Mesenteric fat pad (tissue), 1 donor: ENCODE data around the gene LONP2. TPM values are rescaled to one million over a fixed set of nuclear protein-coding genes. Genes with fewer than 3 reads are reported as not detected.
"Not testable (repeated sequence)": the region's sequence is repeated elsewhere in the genome, so short reads cannot be mapped to it uniquely, and the experiment has no call there.

Experiments used
- DNase-seq: peaks from one replicate; pipeline ENCODE4 v3.0.0-alpha.2; 2020; ENCODE audit warnings: low spot score
- total RNA-seq: library from RNA; stranded (reverse); fragmentation: NEBNext Ultra II Directional; extraction: Animal tissue kit (Norgen Biotek cat#: 25700); gene quantifications from one replicate; pipeline ENCODE4 v1.2.1, GENCODE V29; 2021
- donor health status: DM: yes; HTN: yes; CAD: no.

The LONP2 gene
- total RNA-seq, 1 donor from 2014 or later = 67.0 TPM

DNA sequence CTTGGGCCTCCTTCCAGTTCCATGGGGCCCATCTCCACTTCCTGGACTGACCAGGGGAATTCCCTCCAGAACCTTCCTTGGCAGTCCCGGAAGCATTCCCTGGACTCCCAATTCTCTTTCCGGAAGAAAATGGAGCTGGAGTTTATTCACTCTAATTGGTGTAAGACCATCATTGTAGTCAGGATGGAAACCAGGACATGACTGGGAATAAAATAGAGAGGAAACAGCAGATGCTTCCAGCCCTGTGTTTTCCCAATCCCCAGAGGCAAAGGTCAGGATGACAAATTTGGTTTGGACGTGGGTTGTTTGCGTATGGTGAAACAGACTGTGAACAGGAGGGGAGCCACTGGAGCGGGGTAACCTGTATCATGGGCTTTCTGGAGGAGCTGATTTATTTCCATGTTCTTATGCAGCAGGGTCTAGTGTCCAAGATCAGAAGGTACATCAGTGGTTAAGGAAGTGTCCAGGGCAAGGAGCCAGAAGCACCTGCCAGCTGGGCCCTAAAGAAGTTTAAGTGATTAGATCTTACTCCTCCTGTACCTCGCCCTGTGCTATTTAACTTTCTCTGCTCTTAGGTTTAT, 8.5 kb upstream of the LONP2 start:
- no peak for DNase-seq

DNA sequence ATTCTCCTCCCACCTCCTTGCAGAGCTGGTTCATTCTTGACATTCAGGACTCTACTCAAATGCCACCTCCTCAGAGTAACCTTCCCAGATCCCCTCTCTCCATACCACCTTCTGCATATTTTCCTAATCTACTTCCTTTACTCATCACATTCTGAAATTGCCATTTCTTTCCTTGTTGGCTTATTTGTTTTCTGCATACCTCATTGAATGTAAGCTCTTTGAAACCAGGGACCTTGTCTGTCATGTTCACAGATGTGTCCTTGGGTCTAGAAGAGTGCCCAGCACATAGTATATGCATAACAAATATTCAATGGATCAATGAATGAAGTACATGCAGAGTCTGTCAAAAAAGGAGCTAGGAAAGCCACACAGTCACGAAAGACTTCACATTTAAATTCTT, 7.8 kb upstream of the LONP2 start:
- DNase-seq = no peak

DNA sequence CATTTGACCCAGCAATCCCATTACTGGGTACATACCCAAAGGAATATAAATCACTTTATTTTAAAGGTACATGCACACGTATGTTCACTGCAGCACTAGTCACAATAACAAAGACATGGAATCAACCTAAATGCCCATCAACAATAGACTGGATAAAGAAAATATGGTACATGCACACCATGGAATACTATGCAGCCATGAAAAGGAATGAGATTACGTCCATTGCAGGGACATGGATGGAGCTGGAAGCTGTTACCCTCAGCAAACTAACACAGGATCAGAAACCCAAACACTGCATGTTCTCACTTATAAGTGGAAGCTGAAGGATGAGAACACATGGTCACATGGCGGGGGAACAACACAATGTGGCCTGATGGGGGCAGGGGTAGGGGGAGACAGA, 4.0 kb upstream of the LONP2 start:
- DNase-seq = not testable (repeated sequence)

GRCh38 chr16:48244863-48245195, 729 bp downstream of the LONP2 start:
- no peak for DNase-seq

DNA sequence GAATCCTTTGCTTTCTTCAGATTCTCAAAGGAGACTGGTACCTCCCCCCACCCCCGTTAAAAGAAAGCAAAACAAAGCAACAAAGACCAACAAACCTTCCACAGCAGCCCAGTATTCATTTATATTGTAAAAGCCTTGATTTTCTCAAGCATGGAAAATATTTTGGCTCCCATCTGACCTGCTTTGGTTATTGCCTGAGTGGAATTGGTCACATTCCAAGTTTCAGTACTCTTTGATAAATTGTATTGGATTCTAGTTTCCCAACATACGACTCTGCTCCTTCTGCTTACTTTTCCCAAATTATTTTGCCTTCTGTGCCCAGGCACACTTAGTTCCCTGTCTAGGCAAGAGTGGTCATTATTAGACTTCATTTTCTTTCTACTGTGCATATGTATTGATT, 2.0 kb downstream of the LONP2 start:
- DNase-seq = no peak

- no peak for DNase-seq
Observed at GRCh38 chr16:48247311-48247710, 3.2 kb downstream of the LONP2 start, which contains the start of gene ABCC11. Gene ABCC11 (minus strand): TSS chr16:48247539. CDS start chr16:48231921, 15,618 bp downstream.

- DNase-seq = no peak
Observed at GRCh38 chr16:48250520-48251278, 6.6 kb downstream of the LONP2 start.

DNA sequence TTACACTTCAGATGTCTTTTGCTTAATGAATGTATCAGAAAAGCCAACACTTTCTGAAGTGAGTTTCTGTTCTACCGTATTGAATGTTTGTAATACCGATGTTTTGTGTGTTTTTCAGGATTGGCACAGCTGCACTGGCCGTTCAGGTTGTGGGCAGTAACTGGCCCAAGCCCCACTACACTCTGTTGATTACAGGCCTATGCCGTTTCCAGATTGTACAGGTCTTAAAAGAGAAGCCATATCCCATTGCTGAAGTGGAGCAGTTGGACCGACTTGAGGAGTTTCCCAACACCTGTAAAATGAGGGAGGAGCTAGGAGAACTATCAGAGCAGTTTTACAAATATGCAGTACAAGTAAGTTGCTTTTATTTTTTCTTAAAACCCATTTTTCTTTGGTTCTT, 7.9 kb downstream of the LONP2 start:
- DNase-seq = no peak

DNA sequence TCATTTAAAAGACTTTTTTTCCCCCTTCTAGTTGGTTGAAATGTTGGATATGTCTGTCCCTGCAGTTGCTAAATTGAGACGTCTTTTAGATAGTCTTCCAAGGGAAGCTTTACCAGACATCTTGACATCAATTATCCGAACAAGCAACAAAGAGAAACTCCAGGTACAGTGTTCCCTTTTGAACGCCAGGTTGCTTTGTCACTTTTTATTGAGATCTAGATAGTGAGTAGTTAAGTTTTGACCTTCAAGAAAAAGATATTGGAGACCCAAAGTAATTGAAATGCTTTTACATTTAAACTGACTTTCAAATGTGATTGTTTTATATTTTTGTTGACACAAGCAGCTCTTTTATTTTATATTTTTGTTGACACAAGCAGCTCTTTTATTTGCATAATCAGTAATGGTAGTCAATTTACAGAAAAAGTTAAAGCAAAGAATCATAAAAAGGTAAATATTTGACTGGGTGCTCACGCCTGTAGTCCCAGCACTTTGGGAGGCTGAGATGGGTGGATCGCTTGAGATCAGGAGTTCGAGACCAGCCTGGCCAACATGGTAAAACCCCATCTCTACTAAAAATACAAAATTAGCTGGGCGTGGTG, 12.6 kb downstream of the LONP2 start:
- no peak for DNase-seq

- DNase-seq = no peak
Observed at GRCh38 chr16:48261569-48261968, 17.5 kb downstream of the LONP2 start.

DNA sequence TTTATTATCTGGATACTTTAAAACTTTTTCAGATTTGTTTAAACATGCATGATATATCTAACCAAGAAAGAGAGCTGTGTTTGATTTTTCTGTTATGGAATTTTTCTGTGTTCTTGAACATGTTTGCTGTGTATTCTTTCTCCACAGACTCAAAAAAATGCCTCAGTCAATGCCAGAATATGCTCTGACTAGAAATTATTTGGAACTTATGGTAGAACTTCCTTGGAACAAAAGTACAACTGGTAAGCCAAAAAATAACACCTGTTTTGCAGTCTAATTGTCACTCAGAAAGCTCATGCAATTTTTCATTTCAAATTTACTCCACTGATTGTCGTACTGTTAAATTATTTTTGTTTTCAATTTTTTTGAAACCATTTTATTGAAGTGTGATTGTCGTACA, 18.5 kb downstream of the LONP2 start:
- no peak for DNase-seq

- no peak for DNase-seq
Observed at GRCh38 chr16:48269011-48269410, 24.9 kb downstream of the LONP2 start.

DNA sequence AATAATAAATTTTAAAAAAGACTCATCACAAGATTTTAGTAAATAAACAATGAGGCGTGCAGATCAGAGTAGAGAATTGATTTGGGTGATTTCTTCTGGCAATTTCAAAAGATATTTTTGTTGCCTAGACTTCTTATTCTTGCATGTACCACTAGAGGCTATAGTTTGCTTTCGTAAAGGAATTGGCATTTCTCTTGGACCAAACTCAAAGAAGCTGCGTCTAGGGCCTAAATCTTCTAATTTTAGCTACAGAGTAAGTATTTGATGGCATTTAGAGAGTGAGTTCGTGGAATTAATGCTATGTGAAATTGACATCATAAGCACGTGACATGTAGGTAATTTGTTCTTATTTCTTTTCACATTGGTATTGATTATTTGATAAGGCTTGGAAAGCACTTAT, 27.6 kb downstream of the LONP2 start:
- DNase-seq = no peak

DNA sequence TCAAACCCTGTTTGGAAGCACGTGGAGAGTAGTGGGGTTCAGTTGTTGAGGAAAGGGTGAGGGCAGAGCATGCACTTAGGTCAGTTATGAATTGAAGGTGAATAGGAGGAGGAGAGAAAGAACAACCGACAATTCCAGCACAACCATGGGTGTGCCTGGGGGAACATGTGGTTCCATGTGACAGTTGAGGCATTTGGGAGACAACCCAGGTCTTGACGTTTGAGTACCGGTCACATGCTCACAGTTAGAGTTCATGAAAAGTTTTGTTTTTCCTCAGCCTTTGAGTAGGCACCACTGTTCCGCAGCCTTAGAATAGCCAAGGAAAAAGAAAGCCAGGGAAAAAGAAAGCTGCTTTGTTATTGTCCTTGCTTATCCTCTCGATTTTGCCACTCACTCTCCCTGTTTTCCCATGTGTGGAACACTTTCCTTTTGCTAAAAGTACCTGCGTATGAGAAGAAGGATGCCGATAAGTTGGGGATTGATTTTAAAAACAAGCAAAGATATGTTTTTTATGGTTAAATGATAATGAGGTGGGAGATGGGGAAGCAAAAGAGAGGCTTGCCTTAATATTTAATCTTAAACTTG, 28.8 kb downstream of the LONP2 start:
- no peak for DNase-seq

GRCh38 chr16:48274476-48274875, 30.4 kb downstream of the LONP2 start:
- DNase-seq = no peak

GRCh38 chr16:48276102-48276501, 32.0 kb downstream of the LONP2 start:
- DNase-seq = no peak

- no peak for DNase-seq
Observed at GRCh38 chr16:48277158-48277557, 33.1 kb downstream of the LONP2 start.

DNA sequence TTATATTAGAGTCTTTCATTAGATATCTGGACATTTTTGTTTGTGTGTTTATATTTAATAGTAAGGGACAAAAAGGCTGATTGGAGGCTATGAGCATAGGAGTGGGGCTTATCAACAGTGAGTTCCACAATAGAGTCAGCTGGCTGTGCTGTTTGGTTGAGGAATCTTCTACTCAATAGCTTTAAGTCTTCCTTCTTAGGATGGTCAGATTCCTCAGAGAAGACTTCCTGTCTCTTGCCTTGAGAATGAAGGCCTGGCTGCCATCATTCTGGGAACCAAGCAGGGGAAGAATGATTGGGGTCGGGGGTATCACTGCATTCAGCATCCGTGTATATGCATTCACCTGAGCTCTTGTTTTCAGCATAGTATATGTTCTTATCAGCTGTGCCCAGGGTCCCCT, 35.1 kb downstream of the LONP2 start:
- DNase-seq = no peak

- DNase-seq = no peak
Observed at GRCh38 chr16:48280546-48280945, 36.4 kb downstream of the LONP2 start.

GRCh38 chr16:48282636-48283263, 38.6 kb downstream of the LONP2 start:
- DNase-seq = no peak

DNA sequence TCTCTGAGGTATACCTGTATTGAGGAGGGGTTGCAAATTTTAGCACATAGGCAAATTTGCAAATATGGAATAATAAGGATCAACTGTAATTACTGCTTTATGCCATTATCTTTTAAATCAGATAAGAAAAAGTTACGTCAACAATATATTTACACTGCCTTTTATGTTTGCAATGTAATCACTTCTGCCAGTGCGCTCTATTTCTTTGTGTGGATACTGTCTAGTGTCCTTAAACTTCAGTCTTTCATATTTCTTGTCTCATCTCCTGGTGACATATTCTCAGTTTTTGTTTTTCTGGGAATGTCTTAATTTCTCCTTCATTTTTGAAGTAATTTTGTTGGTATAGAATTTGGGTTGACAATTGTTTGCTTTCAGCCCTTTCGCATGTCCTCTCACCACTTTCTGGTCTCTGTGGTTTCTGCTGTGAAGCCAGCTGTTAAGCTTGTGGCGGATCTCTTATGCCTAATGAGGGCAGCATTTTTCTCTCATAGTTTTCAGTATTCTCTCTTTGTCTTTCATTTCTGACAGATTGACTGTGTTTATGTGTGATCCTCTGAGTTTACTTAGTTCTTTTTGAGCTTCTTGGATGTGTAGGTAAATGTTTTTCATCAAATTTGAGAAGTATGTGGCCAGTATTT, 40.8 kb downstream of the LONP2 start:
- no peak for DNase-seq
